A673 (cell line): ENCODE results near the gene PAQR5.

Source experiments
- CTCF ChIP-seq: fragments of 300-800, 200-600 bp; sonication (generic); conservative IDR thresholded peaks from 2 replicates; pipeline ENCODE4 v1.5.1; 2017; ENCODE audit warnings: low read depth, mild to moderate bottlenecking, antibody characterized with exemption, low read length, moderate library complexity, mixed read lengths
- EZH2 ChIP-seq: fragments of 200-600 bp; sonication (generic); IDR thresholded peaks from 2 replicates; pipeline ENCODE4 v1.6.1; 2017; ENCODE audit warnings: borderline replicate concordance, low read depth, mild to moderate bottlenecking, mixed read lengths, antibody characterized with exemption, low read length; ENCODE audit not compliant: poor library complexity, severe bottlenecking

GRCh38 chr15:69417581-69417980 is 118.9 kb downstream of the PAQR5 start:
- no peak for TF ChIP-seq CTCF
- no peak for TF ChIP-seq EZH2
